Activated CD4-positive, alpha-beta T cell treated with anti-CD3 and anti-CD28 coated beads for 48 hours (primary cell): ENCODE data around the gene PKNOX2.

Experiments used
- DNase-seq: peaks from one replicate; pipeline ENCODE4 v3.0.0-alpha.2; 2020

The PKNOX2 gene

GRCh38 chr11:125174686-125175085 lies 10.1 kb downstream of the PKNOX2 start:
- no peak for DNase-seq

DNA sequence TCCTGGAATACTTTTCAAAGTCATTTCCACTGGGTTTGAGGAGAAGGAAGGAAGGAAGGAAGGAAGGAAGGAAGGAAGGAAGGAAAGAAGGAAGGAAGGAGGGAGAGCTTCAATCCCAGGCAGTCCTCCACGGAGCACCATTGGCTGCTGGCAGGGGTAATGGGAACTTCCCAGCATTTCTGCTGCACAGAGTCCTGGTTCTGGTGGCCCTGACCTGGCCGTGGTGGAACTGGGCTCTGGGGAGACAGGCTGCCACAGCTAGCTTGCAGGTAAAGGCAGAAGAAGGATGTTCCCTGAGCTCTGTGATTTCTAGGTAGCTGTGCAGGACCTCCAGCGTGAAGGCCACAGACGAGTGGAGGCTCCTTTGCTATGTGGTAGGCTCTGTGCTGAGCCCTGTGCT lies 10.6 kb downstream of the PKNOX2 start:
- DNase-seq: no peak

DNA sequence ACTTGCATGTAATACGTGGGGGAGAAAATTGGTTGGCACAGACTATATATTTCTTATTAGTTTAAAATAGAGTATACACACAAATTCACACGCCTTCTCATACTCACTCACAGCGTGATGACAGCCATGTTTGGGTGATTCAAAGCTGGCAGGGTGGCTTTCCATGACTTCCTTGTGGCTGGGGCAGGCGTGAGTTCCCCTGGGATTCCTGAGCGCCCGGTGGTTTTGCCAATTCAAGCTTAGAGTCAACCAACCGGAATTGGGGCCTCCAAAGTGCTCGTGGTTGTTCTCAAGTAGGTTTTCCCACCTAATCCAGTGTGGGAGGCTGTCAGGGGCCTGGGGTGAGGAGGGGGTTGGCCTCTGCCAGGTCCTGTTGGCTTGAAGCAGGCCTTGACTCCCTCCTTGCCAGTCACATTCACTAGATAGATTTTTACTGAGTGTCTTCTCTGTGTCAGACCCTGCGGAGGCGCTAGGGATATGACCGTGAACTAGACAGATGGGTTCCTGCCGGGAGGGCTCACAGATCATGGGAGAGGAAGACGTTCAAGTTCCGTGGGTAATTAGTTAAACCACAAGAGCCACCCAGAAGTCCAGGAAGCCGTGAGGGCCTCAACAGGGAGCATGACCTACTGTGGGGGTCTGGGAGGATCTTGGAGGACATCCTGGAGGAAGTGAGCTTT lies 11.5 kb downstream of the PKNOX2 start:
- no peak for DNase-seq

GRCh38 chr11:125176866-125177265 lies 12.3 kb downstream of the PKNOX2 start:
- DNase-seq: no peak

DNA sequence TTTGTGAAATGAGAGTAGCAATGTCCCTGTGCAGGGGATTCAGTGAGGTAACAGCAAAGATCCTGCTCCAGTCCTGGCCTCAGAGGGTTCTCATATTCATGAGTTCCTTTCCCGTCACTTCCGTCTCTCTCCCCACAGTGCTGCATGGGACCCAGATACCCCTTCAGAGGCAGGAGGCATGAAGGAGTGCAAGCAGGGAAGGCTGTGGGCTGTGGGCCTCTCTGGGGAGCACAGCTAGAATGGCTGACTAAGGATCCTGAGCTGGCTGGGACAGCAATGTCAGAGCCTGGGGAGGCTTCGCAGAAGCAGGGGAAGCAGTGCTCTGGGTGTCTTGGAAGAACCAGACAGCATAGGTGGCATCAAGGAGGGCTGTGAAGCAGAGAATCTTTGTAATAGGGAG lies 13.0 kb downstream of the PKNOX2 start:
- DNase-seq: no peak

- DNase-seq: no peak
Measured at GRCh38 chr11:125179346-125179745, 14.8 kb downstream of the PKNOX2 start.

DNA sequence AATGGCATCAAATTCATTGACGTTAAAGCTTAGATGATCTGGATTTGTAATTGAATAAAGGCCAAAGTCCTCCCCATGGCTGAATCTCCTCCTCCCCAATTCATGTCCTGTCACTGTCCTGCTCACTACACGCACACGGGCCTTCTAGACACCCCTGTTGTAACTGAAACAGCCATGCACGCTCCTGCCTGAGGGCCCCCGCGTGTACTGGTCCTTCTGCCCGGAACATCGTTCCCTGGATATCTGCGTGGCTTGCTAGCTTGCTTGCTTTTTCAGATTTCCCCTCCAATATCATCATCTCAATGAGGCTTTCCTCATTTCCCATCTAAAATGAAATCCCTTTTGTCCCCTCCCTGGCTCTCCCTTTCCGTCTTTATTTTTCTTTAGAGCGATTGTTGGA lies 15.3 kb downstream of the PKNOX2 start:
- no peak for DNase-seq

DNA sequence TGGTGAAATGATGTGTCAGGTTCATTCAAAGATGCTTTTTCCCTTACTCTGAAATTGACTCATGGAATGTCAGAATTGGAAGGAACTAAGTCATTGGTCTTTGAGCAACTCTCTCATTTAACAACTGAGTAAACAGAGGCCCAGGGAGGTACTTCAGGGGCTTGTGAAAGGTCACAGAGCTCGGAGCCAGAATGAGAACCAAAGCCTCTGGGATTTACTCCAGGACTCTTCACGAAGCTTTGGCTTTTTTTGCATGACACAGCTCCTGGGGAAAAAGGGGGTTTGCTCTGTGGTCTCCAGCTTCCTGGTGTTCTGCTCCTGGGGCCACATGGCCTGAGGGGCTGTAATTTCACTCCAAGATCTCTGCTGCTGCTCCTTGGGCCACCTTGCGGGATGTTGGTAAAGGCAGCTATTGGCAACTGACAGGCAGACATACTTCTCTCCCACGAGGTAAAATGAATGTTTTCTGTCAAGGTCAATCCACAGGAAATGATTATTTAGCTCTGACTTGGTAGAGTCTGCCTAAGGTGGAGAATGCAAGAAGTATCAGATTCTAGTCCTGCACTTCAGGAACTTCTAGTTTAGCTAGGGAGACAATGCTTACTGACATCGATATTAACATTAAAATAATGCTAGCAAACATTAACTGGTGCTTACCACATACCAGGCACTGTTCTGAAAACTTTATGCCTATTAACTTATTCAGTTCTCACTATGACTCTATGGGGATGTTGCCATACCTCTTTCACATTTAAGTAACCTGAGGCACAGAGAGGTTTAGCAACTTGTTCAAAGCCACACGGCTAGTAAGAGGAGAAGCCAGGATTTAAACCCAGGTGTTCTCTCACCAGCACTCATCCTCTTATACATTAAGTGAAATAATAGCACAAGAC lies 16.1 kb downstream of the PKNOX2 start:
- DNase-seq: no peak

DNA sequence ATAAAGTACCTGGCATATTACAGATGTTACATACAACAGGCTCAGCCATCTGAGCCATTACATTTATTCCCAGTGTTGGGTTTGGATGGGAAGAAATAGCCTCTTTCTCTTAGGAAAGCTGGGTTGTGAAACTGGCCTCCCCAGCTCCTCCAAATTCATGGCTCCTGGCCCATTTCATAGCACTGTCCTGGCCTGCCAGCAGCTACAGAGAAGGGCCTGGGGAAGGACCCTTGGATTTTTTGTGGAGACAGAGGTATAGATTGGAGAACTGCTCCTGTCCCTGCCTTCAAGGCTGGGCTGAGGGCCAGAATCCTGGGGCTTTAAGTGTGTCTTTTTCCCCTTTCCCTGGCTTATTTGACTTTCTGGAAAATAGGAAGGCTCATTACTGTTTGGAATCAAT lies 18.0 kb downstream of the PKNOX2 start:
- no peak for DNase-seq

DNA sequence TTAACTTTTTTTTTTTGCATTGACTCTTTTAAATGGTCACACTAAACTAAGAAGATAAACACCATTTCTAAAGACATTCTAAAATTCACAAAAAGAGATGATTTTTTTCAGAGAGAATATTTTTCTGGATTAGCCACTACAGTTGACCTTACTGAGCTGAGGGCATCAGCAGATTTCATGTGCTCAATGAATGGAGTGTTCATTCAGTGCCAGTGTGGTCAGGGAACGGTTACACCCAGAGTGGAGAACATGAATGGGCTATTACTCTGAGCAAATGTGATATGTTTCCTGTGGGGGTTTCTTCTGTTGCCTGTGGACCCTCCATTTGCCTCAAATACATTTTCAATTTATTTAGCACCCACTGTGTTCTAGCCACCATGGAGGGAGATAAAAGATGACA lies 19.1 kb downstream of the PKNOX2 start:
- no peak for DNase-seq

GRCh38 chr11:125188021-125188420 lies 23.5 kb downstream of the PKNOX2 start:
- no peak for DNase-seq

- DNase-seq: no peak
Measured at GRCh38 chr11:125190566-125190965, 26.0 kb downstream of the PKNOX2 start.

GRCh38 chr11:125192183-125192582 lies 27.6 kb downstream of the PKNOX2 start:
- DNase-seq: no peak

DNA sequence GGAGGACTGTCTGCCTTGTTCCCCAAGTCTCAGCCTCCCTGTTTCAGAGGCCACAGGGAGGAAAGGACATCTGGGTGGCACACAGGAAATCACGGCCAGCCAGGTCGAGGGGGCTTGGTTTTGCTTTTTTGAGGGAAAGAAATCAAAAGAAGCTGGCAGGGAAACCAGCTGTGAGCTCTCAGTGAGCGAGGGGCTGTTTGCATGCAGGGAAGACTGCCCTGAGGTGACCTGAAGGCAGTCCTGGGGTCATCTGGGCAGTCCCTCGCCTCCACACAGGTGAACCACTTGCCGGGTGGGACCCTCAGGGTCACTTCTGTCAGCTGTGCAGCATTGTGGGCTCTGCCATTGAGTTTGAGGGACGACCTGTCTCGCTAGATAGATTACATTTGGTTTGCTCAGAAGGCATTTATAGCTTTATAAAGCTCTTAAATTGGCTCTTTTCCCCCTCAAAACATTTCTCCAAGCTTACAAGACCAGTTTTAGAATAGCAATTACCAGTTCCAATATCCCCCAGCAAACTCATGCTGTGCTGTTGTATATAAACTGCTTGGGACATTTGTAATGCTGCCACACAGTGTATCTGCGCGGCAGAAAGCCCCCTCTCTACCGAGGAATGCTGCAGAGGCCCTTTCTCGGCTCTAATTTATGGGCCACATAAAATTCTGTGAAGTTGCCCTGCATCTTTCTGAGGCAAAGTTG lies 28.3 kb downstream of the PKNOX2 start:
- no peak for DNase-seq

GRCh38 chr11:125193416-125193726 lies 28.8 kb downstream of the PKNOX2 start:
- no peak for DNase-seq

DNA sequence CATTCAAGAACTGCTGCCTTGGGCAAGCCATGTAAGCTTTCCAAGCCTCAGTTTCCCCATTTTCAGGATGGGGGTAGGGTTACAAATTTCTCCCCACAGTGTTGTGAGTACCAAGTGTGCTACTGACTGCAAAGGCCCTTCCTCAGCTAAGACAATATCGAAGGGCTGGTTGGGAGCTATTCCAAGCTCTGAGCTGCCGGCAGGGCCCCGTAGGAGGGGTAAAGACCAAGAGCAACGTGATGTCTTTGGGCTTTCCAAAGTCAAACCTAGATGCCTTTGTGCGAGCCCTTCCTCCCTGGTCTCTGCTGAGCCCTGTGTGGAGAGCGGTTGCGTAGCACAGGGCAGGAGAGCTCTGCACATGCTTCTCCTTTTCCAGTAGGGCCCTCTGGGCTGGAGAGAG lies 29.3 kb downstream of the PKNOX2 start:
- DNase-seq: no peak

DNA sequence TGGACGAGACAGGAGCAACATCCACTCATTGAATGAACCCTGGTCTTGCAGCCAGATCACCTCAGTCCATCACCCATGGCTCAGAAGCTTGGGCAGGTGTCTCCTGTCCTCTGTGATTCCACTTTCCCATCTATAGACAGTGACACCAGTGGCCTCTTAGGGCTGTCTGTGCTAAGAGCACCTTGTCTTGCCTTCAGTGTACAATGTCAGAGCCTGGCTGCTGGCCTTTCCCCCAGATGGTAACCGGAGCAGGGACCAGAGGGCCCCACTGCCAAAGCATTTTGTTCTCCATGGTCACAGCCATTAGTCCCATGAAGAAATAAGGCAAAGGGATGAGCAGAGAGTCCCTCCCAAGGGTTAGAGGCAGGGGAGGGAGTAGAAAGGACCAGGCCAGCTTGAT lies 35.4 kb downstream of the PKNOX2 start:
- no peak for DNase-seq

- DNase-seq: no peak
Measured at GRCh38 chr11:125200441-125200840, 35.9 kb downstream of the PKNOX2 start.

DNA sequence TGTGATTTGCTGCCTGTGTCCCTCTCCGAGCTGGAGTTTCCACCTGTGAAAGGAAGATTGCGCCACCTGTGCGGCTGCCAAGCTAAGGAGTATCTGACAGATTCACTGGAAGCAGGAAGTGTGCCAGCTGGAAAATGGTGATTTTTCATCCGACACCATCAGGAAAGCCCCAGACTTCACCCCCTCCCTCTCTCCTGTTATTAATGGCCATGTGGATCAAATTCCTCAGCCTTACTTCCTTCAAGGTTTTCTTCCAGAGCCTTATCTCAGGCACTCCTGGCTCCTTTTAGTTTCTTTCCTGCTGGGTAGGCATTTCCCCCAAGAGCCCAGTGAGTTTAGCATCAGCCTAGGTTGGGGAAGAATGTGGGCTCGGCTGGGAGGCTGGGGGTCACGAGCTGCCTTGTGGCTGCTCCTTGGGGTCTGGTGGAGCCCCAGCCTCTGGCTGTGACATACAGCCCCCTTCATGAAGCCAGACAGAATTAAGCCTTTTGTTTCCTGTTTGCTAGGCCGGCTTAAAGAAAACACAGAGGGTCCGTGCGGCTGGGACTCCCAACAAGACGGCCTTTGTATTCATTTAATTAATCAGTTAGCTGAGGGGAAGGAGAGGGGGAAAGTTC lies 37.1 kb downstream of the PKNOX2 start:
- no peak for DNase-seq

- no peak for DNase-seq
Measured at GRCh38 chr11:125202362-125202880, 37.9 kb downstream of the PKNOX2 start.

DNA sequence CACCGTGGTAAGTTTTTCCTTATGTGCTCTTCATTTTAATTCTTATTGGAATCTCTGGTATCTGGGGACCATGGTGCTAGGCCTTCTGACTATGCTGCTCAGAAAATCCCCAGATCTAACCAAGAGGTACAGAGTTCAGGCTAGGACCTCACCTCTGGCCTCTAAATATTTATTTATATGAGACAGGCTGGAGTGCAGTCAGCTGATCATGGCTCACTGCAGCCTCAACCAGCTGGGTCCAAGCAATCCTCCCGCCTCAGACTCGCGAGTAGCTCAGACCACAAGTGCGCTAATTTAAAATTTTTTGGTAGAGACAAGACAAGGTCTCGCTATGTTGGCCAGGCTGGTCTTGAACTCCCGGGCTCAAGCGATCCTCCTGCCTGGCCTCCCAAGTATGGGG lies 38.4 kb downstream of the PKNOX2 start:
- no peak for DNase-seq

DNA sequence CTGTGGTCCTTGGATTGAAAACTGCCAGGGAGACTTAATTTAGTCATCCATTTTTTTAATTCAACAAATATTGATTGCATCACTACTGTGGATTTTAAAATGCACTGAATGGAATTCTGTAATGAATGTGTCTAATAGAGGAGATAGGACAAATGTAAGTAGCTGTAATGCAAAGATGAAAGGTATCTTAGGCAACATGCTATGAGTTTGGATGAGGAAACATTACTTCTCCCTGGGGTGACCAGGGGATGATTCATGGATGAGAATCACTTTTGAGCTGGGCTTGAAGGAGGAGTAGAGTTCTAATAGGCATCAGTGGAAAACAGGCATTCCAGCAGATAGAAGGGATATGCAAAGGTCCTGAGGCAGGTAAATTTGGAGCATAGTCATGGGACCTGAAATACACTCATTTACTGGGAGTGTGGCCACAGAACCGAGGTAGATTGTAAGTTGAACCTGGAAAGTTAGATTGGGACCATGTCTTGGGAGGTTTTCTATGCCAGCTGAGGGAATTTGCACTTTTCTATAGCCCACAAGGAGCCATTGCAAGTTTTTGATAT lies 43.4 kb downstream of the PKNOX2 start:
- no peak for DNase-seq

DNA sequence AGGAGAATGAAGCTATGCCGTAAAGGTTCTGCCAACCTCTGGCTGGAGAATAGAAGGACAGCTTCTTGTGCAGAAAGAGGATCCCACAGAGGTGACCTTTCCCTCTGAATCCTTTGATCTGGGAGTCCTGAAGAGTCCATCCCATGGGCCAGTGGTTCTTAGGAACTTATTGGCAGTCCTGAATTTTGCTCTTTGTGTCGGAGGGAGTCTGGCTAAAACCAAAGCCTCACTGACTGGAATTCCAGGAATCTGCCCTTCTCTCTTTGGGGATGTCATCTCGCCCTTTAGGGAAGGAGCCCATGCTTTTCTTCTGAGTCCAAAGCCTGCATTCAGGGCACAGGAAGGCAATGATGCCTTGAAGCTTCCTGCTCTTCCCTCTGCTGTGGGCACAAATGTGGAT lies 45.5 kb downstream of the PKNOX2 start:
- DNase-seq: no peak
